NCI-H2107 treated with DMSO at 0.1 percent for 48 hours (cell line): Measurements from ENCODE around the gene GTSF1L.

ENCODE experiments used
- DNase-seq: peaks from one replicate; lab custom pipeline; 2025; ENCODE audit not compliant: unreplicated experiment; lab: John Stamatoyannopoulos, UW

GTSF1L gene

GRCh38 chr20:43717616-43717995, 9.2 kb downstream of the GTSF1L start:
- no peak for DNase-seq

GRCh38 chr20:43716757-43717615, 9.8 kb downstream of the GTSF1L start:
- DNase-seq, result no peak

GRCh38 chr20:43716123-43716522, 10.7 kb downstream of the GTSF1L start:
- DNase-seq, result no peak

GRCh38 chr20:43715511-43715910, 11.3 kb downstream of the GTSF1L start:
- no peak for DNase-seq

GRCh38 chr20:43715044-43715443, 11.8 kb downstream of the GTSF1L start:
- no peak for DNase-seq

GRCh38 chr20:43711098-43711654, 15.6 kb downstream of the GTSF1L start:
- DNase-seq, result no peak

GRCh38 chr20:43710370-43711044, 16.3 kb downstream of the GTSF1L start:
- DNase-seq, result no peak

- no peak for DNase-seq
Observed at GRCh38 chr20:43702502-43702901, 24.3 kb downstream of the GTSF1L start.

GRCh38 chr20:43700627-43701026, 26.2 kb downstream of the GTSF1L start:
- DNase-seq, result no peak

GRCh38 chr20:43699941-43700565, 26.7 kb downstream of the GTSF1L start:
- no peak for DNase-seq

- DNase-seq, result no peak
Observed at GRCh38 chr20:43695571-43695970, 31.2 kb downstream of the GTSF1L start.

GRCh38 chr20:43694763-43695162, 32.0 kb downstream of the GTSF1L start:
- no peak for DNase-seq

- no peak for DNase-seq
Observed at GRCh38 chr20:43691928-43692524, 34.8 kb downstream of the GTSF1L start.

GRCh38 chr20:43690943-43691598, 35.7 kb downstream of the GTSF1L start:
- DNase-seq, result no peak

GRCh38 chr20:43689165-43689564, 37.6 kb downstream of the GTSF1L start:
- no peak for DNase-seq

- no peak for DNase-seq
Observed at GRCh38 chr20:43686820-43687219, 40.0 kb downstream of the GTSF1L start.

- no peak for DNase-seq
Observed at GRCh38 chr20:43682446-43682845, 44.4 kb downstream of the GTSF1L start.

- peak; percentile 61 for DNase-seq
Observed at GRCh38 chr20:43681991-43682410, 44.8 kb downstream of the GTSF1L start.

- peak; percentile 85 for DNase-seq
Observed at GRCh38 chr20:43681468-43681942, 45.3 kb downstream of the GTSF1L start.

GRCh38 chr20:43680981-43681380, 45.8 kb downstream of the GTSF1L start:
- no peak for DNase-seq

- no peak for DNase-seq
Observed at GRCh38 chr20:43676368-43676767, 50.4 kb downstream of the GTSF1L start.
